LNCaP clone FGC (cell line): Measurements from ENCODE around the gene GABRG3.

Experiments used
- DNase-seq: peaks from one replicate; pipeline ENCODE4 v3.0.0-alpha.2; 2011; ENCODE audit warnings: low read depth
- H3K4me3 ChIP-seq: 2 replicates; pipeline ENCODE4 v1.5.1; 2011; ENCODE audit warnings: mild to moderate bottlenecking, low read depth, low read length, control low read depth
- CTCF ChIP-seq: IDR thresholded peaks from 2 replicates; pipeline ENCODE4 v1.5.1; 2012; ENCODE audit warnings: mild to moderate bottlenecking; ENCODE audit not compliant: control insufficient read depth, insufficient read depth; ENCODE audit errors: extremely low read depth

Gene GABRG3

DNA sequence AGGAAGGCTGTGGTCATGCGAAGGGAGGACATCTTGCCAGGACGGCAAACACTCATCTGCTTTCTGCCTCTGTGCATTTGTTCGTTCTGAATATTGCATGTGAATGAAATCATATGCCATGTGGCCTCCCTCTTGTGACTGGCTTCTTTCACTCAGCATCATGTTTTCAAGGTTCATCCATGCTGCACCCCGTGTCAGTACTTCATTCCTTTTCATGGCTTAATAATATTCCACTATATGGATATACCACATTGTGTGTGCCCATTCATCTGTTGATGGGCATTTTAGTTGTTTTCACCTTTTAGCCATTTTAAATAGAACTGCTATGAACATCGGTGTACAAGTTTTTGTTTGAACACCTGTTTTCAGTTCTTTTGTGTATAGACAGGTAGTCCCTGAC is 118.7 kb downstream of the GABRG3 start:
- TF ChIP-seq CTCF = no peak
- H3K4me3 ChIP-seq = no peak overlapping the region
- no peak for DNase-seq

DNA sequence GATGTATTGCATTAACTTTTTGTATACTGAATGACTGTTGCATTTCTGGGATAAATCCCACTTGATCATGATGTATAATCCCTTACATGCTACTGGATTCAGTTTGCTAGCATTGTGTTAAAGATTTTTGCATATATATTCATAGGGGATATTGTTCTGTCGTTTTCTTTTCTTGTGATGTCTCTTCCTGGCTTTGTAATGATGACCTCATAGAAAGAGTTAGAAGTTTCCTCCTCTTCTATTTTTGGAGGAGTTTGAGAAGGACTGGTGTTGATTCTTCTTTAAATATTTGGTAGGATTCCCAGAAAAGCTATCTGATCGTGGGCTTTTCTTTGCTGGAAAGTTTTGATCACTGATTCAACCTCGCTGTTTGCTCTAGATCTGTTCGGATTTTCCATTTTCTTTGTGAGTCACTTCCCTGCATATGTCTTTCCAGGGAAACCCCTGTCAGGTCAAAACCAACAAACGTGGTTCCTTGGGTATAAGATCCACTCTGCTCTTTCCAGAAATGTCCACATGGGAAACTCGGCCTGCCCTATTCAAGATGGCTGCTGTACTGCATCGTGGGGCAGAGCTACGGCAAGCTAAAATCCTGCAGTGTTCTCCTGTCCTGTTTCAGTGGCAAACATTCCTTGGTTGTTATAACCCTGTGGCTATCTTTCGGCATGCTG is 120.4 kb downstream of the GABRG3 start:
- TF ChIP-seq CTCF = no peak
- H3K4me3 ChIP-seq = no peak overlapping the region
- DNase-seq = no peak

DNA sequence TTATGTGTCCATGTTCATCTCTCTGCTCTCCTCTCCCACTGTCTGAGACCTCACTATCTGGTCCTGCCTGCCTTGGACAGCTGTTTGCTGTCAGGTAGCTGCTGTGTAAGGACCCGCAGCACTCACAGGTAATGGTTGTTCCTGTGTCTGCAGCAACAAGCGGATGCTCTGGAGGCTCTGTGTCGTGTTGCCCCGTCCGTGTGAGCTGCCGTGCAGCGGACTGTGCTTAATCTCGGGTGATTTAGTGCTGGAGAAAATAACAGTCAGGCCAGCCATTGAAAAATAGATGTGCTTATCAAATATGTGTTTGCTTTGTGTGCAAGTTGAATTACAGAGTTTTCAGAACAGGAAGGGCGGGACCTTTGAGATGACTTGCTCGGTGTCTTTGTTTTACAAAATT is 121.4 kb downstream of the GABRG3 start:
- no peak overlapping the region for H3K4me3 ChIP-seq
- no peak for TF ChIP-seq CTCF
- DNase-seq = no peak

DNA sequence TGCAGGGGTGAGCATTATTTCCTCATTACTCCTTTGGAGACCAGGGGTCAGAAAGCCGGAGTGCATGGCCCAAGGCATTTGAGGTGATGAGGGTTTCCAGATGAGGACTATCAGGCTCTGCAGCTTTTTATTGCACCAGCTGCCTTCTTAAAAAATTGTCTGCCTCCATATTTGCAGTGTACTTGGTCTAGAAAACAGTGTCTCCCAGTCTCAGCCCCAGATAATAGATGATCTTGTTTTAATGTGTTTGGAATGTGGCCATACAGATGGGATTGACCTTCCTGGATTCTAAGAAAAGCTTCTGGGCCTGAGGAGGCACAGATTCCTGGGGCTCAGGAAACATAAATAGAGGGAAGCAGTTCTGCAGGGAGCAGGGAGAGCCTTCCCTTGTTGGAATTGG is 123.3 kb downstream of the GABRG3 start:
- no peak overlapping the region for H3K4me3 ChIP-seq
- DNase-seq = no peak
- no peak for TF ChIP-seq CTCF

DNA sequence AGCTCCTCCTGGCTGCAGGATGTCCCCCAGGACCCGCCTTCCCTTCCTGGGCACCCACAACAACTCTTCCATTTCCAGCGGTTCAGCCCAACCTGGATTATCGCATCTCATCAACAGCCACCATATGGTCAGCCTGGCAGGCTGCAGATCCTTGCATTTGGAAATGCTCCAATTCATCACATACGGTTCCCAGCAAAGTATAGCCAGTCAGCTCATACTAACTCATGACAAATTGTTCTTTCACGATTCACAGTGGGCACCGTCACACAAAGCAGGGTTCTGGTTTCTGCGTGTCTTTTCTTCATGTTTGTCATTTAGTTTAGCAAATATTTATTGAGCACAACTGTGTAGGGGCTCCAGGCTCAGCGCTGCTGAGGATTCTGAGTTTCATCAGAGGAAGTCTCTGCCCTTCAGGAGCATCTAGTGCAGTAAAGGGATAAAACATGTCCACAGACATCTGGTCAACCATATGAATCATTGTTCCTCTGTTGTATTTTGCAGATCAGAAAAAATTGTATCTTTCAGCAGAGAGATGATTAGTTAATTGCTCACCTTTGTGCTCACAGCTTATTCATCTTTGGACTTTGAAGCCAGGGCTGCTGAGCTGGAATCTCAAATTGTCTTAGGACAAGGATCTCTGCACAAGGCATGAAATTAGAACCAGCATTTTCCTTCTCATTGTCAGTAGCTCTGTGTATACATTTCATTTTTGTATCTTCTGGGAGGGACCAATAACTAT is 125.1 kb downstream of the GABRG3 start:
- no peak for DNase-seq
- TF ChIP-seq CTCF = no peak
- H3K4me3 ChIP-seq = no peak overlapping the region

- TF ChIP-seq CTCF = no peak
- DNase-seq = no peak
- H3K4me3 ChIP-seq = no peak overlapping the region
Observed at GRCh38 chr15:27097506-27097905, 126.5 kb downstream of the GABRG3 start.

- no peak for TF ChIP-seq CTCF
- no peak for DNase-seq
- H3K4me3 ChIP-seq = no peak overlapping the region
Observed at GRCh38 chr15:27101982-27102381, 131.0 kb downstream of the GABRG3 start.
